Umbilical cord (tissue), 2 donors: ENCODE measurements around the gene SCFD2. TPM values are rescaled to one million over a fixed set of nuclear protein-coding genes. Genes with fewer than 3 reads are reported as not detected.

Experiments used
- DNase-seq: peaks from one replicate; pipeline ENCODE4 v3.0.0-alpha.2; 2015; ENCODE audit warnings: low spot score
- total RNA-seq: library from RNA; depleted of rRNA; stranded (reverse); fragments of >200 nt; gene quantifications from one replicate; pipeline ENCODE4 v1.2.3, GENCODE V29; 2014; ENCODE audit warnings: low replicate concordance; ENCODE audit not compliant: insufficient read depth

The SCFD2 gene
- total RNA-seq, 1 donor from 2014 or later, result 26.7 TPM

GRCh38 chr4:52932591-52933470 lies 433.0 kb downstream of the SCFD2 start:
- no peak for DNase-seq

GRCh38 chr4:52931243-52931642 lies 434.6 kb downstream of the SCFD2 start:
- DNase-seq, result no peak

- DNase-seq, result no peak
Observed at GRCh38 chr4:52926196-52926974, 439.5 kb downstream of the SCFD2 start.

- no peak for DNase-seq
Observed at GRCh38 chr4:52925531-52925968, 440.3 kb downstream of the SCFD2 start.

GRCh38 chr4:52919461-52919860 lies 446.4 kb downstream of the SCFD2 start:
- DNase-seq, result no peak

- DNase-seq, result no peak
Observed at GRCh38 chr4:52917817-52918216, 448.0 kb downstream of the SCFD2 start.

- DNase-seq, result peak; percentile 78
Observed at GRCh38 chr4:52915730-52916300, 450.0 kb downstream of the SCFD2 start.

- DNase-seq, result peak; percentile 72
Observed at GRCh38 chr4:52915191-52915590, 450.7 kb downstream of the SCFD2 start.

- peak; percentile 82 for DNase-seq
Observed at GRCh38 chr4:52914051-52914605, 451.7 kb downstream of the SCFD2 start.

- DNase-seq, result no peak
Observed at GRCh38 chr4:52912608-52913007, 453.3 kb downstream of the SCFD2 start.

GRCh38 chr4:52911684-52912294 lies 454.1 kb downstream of the SCFD2 start:
- DNase-seq, result peak; percentile 64

- DNase-seq, result no peak
Observed at GRCh38 chr4:52910115-52910514, 455.7 kb downstream of the SCFD2 start.

GRCh38 chr4:52907510-52907909 lies 458.4 kb downstream of the SCFD2 start:
- DNase-seq, result peak; percentile 57

GRCh38 chr4:52904421-52904820 lies 461.4 kb downstream of the SCFD2 start:
- DNase-seq, result no peak

GRCh38 chr4:52903273-52903672 lies 462.6 kb downstream of the SCFD2 start:
- no peak for DNase-seq

- DNase-seq, result no peak
Observed at GRCh38 chr4:52894443-52894842, 471.4 kb downstream of the SCFD2 start.

- no peak for DNase-seq
Observed at GRCh38 chr4:52892880-52893279, 473.0 kb downstream of the SCFD2 start.

GRCh38 chr4:52891743-52892142 lies 474.1 kb downstream of the SCFD2 start:
- DNase-seq, result peak; percentile 38

- DNase-seq, result no peak
Observed at GRCh38 chr4:52890521-52890791, 475.4 kb downstream of the SCFD2 start.

- DNase-seq, result no peak
Observed at GRCh38 chr4:52889778-52890520, 475.9 kb downstream of the SCFD2 start.

- DNase-seq, result no peak
Observed at GRCh38 chr4:52889354-52889753, 476.5 kb downstream of the SCFD2 start.
